Stimulated activated CD4-positive, alpha-beta T cell treated with anti-CD3 and anti-CD28 coated beads, Interleukin-1b, Interleukin-23, amount 100 ng/mL, for 1 hour (primary cell): ENCODE data around the gene NSUN6.

Experiments
- DNase-seq, 2 donors: peaks; one replicate each; pipeline ENCODE4 v3.0.0-alpha.2; 2020; ENCODE audit warnings: low read depth in 2 of 2

The NSUN6 gene

DNA sequence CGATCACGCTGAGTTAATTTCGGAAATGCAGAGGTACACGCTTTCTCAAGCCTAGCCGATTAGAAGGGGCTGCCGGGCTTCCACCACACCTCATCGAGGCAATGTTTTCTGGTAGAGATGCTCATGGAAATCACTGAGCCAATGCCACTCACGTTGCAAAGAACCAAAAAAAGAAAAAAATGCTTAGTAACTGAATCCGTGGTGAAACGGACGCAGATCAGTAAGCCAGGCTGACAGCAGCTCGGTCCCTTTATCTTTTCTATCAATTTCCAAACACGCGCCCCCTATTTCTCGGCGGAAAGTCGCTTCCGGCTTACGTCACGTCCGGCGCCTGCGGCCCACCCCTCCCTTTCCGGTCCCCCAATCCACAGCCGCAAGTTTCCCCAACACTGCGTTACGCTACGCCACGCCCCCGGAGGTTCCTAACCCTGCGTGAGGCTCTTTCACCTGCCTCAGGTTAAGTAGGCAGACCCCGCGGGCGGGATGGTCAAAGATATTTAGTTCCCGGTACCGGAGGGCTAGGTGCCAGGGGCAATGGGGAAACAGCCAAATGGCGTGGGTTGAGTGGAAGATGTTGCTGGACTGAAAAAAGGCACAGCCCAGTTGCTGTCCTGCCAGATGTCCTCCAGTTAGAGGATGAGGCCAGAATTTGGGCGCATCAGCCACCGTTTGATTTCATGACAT, at the start of gene NSUN6:
NSUN6 (minus strand) TSS at position 264 of the 684 bp plus-strand sequence. CDS start 384 bp downstream, outside the sequence.
- peak; percentile 80 to 88 for DNase-seq

DNA sequence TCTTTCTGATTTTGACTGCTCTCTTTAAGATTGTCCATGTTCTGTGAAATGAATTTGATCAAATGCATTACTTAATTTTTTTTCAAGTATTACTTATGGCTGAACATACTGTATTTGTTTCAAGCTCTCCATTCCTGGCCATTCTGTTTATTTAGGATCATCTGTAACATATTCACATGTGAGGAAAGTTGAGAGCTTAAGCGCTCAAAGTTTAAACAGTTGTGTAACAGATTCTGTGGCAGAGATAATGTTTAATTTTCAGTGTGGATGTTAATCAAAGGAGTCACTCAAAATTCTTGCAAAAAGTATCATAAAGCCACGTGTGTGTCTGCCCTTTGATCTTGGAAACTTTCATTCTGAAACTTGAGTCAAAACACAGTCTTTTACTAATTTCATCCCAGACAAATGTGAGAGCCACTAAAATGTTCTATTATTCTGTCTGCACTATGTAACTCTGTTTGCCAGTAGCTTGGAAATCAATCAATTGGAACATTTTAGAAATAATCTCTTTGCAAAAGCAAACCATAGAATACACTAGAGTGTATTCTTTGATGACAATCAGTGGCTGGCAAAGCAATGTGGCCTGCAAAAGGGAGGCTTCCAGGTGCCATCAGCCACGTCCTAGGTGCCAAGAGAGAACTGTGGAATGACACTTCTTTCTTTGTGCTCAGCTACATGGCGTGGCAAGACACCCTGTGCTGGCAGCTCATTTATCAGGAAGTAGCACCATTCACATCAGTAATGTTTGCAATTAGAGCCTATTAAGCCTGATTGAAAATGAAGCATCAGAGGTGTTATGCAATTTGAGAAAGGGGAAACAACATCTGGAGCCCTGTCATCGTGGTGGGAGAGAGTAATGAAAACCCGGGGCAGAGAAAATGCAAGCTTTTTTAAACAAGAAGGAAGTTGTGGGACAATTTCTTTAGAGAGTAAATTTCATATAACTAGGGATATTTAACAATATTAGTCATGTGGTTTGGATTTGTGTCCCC, 48.8 kb upstream of the NSUN6 start:
- DNase-seq = no peak

DNA sequence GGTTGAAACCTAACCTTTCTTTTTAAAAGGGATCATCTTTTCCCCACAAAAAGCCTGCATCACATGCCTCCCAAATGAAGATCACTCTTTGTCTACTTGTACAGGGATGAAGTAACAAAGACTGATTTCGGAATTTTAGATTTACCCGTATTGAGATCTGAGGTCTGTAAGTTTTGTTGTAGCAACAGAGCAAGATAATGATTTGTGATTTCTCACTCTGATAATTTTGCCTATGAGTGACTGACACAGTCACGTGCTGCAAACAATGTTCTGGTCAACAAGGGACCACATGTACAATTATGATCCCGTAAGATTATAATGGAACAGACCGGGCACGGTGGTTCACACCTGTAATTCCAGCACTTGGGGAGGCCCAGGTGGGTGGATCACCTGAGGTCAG, 39.2 kb upstream of the NSUN6 start:
- no peak for DNase-seq

DNA sequence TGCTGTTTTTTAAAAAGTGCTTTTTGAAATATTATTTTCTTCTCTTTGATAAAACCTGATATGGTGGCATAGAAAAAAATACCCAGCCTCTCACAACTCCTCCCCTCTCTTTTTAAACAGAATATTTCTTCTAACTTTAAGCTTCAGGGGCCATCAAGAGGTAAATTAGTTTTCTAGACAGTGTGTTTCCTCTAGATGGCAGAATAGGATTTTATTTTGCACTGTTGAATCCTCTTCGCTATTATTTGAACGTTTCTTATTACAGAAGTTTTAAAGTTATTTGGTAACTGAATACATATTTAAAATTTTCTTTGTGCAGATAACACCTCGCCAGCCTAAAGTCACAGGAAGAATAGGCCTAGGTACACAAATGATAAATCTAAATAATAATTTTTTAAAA, 38.1 kb upstream of the NSUN6 start:
- DNase-seq = no peak

DNA sequence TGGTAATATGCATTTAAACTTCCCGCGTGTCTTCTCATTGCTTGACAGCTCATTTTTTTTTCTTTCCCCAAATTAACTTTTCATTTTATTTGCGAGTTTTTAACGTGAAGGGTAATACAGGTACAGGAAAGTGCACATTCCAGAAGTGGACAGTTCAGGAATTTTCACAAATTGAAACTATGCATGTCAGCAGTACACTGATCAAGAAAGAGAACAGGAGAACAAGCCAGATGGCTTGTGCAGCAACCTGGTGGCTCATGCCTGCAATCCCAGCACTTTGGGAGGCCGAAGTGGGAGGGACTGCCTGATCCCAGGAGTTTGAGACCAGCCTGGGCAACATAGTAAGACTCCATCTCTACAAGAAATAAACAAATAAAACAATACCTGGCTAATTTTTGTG, 36.3 kb upstream of the NSUN6 start:
- DNase-seq = no peak

DNA sequence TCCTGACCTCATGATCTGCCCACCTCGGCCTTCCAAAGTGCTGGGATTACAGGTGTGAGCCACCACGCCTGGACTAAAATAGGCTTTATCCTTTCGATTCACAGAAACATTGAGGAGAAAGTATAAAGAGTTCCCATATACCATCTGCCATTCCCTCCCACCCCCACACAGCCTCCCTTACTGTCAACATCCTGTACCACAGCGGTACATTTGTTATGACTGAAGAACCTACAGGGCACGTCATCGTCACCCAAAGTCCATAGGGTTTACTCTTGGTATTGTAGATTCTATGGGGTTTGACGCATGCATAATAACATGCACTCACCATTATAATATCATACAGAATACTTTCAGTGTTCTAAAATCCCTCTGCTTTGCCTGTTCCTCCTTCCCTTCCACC, 35.8 kb upstream of the NSUN6 start:
- no peak for DNase-seq

GRCh38 chr10:18685555-18685954, 34.2 kb upstream of the NSUN6 start:
- DNase-seq = no peak

DNA sequence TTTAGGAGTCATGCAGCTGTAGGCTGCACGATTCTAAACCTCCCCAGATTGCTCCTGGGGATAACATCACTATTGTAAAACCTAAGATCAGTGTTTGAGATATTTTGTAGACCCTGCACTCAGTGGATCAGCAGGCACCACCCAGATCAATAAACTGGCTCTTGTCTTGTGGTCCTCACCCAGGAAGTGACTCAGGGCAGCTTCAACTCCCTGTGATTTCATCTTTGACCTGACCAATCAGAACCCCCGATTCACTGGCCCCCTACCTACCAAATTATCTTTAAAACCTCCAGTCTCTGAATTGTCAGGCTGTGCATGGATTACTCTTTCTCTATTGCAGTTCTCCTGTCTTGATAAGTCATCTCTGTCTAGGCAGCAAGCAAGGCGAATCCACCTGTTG, 33.6 kb upstream of the NSUN6 start:
- no peak for DNase-seq

DNA sequence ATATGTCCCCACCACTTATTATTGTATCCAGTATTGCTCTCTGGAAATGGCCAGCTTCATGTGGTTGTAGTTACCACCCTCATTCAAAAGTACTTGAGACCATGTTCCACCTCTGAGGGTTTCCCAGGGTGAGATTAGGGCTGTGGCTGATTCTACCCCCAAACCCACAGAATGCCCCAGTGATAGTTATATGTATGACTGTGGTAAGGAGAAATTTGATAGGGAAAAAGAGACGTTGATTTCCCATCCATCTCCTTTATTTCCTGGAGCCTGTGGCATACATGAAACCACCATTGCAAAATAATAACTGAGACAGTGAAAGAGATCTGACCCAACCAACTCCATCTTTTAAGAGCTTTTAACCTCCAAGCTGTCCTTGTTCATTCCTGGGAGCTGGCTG, 33.0 kb upstream of the NSUN6 start:
- no peak for DNase-seq

DNA sequence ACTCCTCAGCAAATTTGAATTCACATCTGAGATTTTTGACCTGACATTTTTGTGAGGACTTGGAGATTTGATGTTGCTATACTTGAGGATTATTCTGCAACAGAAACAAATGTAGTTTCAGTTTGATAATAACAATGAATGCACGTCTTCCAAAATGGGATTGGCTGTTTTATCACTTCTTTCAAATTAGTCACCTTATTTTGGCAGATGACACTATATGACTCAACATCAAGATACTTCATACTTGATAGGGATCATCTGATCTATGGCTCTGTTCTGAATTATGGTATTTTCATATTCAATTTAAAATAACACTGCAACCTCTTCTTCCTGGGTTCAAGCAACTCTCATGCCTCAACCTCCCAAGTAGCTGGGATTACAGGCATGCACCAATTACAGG, 32.0 kb upstream of the NSUN6 start:
- no peak for DNase-seq

GRCh38 chr10:18681971-18682411, 30.6 kb upstream of the NSUN6 start:
- DNase-seq = no peak

- no peak for DNase-seq
Measured at GRCh38 chr10:18681366-18681765, 30.0 kb upstream of the NSUN6 start.

- no peak for DNase-seq
Measured at GRCh38 chr10:18680754-18681153, 29.4 kb upstream of the NSUN6 start.

DNA sequence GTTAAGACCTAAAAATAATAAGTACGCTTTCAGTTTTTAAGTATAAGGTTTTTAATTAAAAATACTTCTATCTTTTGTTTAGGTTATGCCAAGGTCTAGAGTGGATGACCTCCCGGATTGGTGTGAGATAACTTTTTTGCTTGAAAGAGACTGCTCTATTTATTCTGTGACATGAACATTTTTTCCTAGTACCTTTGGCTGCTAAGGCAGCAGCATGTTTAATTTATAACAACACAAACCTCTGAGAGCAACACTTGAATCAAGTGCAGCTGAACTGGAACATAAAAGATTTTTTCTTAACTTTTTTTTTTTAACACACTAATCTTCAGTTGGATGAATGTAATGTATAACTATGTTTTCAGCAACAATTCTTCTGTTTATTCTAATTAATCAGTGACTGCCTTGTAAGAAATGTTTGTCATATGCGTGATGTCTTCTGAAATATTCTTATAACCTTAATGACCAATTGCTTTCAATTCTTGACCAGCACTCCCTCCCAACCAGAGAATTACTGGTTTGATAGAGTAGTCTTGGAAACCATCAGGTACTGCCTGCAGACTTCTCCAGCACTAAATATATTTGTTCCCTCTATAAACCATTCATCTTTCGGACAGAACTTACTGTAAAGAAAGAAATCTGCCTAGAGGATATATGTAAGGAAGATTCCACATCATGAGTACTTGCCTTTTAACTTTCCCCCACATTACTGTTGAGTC, 23.9 kb upstream of the NSUN6 start:
- DNase-seq = no peak

- DNase-seq = no peak
Measured at GRCh38 chr10:18668026-18668425, 16.6 kb upstream of the NSUN6 start.

GRCh38 chr10:18666810-18667209, 15.4 kb upstream of the NSUN6 start:
- no peak for DNase-seq

GRCh38 chr10:18665815-18666558, 14.6 kb upstream of the NSUN6 start:
- DNase-seq = no peak

DNA sequence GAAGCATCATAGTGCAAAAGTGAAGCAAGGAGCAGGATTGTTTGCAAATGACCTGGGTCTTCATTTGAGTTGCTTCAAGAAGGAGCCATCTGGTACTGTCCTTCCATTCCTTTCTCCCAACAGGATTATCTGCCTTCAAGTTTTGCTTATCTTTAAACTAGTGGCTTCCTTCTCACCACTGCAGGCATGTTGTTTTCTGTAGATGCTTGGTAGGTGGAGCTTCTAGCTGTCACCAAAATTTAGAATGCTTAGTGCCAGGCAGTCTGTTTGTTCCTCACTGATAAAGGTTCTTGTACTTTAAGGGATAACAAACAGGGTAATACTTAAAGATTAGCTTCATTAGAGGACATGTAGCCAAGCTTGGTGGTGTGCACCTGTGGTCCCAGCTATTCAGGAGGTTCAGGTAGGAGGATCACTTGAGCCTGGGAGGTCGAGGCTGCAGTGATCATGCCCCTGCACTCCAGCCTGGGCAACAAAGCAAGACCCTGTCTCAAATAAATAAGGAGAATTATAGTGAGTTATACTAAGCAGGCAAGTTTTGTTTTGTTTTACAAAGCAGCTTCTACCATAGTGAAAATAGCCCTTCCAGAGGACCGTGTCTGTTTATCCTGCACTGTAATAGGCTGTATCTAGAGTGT, 13.6 kb upstream of the NSUN6 start:
- no peak for DNase-seq

DNA sequence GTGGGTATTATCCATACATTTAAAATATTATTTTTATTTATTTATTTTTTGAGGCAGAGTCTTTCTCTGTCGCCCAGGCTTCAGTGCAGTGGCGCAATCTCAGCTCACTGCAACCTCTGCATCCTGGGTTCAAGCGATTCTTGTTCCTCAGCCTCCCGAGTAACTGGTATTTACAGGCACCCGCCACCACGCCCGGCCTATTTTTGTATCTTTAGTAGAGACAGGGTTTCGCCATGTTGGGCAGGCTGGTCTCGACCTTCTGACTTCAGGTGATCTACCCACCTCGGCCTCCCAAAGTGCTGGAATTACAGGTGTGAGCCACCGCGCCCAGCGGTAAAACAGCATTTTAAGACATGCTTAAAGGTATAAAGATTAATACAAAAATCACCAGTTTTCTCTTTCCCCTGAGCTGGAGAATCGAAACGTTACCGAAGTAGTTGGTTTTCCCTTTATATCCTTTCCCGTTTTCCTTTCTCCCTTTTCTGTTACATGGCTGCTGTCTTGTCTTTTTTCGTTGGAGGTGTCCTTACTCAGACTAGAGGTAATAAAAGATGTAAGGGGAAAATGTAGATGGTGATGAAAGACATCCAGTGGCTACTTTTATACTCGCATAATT, 9.5 kb upstream of the NSUN6 start:
- DNase-seq = no peak

- no peak for DNase-seq
Measured at GRCh38 chr10:18659819-18660535, 8.6 kb upstream of the NSUN6 start.
